Measurements from ENCODE around the gene RARRES2.

The RARRES2 gene

GRCh38 chr7:150361807-150362621, 20.6 kb upstream of the RARRES2 start:
- no peak for DNase-seq (ENCODE audit: low read depth)

GRCh38 chr7:150361402-150361801, 20.0 kb upstream of the RARRES2 start:
- DNase-seq (ENCODE audit: low read depth): no peak

DNA sequence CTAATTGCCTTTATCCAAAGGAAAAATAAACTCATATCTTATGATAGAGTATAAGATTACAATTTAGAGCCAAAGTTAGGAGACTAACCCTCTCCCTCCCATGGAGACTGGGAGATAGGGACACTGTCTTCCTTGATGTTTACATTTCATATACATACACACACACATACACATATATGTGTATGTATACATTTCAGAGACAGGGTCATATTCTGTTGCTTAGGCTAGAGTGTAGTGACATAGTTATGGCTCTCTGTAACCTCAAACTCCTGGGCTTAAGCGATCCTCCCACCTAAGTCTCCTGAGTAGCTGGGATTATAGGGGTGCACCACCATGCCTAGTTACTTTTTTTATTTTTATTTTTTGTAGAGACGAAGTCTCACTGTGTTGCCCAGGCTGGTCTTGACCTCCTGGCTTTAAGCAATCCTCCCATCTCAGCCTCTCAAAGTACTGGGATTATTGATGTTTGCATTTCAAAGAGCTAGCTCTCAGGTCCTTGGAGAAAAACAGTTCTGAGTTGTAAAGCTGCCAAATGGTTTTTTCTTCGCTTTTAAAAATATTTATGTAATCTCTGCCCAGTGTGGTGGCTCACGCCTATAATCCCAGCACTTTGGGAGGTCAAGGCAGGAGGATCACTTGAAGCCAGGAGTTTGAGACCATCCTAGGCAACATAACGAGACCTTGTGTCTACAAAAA, 19.1 kb upstream of the RARRES2 start:
- no peak for DNase-seq (ENCODE audit: low read depth)

DNA sequence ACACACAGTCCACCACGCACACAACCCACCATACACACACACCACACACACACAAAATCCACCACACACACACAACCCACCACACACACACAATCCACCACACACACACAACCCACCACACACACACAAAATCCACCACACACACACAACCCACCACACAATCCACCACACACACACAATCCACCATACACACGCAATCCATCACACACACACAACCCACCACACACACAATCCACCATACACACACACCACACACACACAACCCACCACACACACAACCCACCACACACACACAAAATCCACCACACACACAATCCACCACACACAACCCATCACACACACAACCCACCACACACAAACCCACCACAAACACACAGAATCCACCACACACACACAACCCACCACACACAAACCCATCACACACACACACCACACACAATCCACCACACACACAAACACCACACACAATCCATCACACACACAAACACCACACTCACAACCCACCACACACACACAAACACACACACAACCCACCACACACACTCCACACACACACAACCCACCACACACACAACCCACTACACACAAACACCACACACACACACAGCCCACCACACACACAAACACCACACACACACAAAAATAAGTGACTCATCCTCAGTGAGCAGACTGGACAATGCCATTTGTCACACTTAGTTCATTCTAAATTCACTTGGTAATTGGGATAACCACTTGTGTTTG, 18.4 kb upstream of the RARRES2 start:
- no peak for DNase-seq (ENCODE audit: low read depth)

DNA sequence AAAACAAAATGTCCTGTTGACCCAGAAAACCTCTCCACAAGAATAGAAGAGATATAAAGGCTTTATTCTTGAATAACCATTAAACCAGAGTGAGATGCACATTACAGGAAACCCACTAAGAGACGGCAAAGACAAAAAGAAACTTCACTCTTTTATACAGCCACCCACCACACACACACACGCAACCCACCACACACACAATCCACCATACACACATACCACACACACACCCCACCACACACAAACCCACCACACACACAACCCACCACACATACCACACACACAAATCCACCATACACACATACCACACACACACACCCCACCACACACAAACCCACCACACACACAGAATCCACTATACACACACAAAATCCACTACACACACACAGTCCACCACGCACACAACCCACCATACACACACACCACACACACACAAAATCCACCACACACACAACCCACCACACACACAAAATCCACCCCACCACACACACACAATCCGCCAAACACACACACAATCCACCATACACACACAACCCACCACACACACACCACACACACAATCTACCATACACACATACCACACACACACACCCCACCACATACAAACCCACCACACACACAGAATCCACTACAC, 17.7 kb upstream of the RARRES2 start:
- no peak for DNase-seq (ENCODE audit: low read depth)

GRCh38 chr7:150358433-150358832, 17.0 kb upstream of the RARRES2 start:
- DNase-seq (ENCODE audit: low read depth): no peak

GRCh38 chr7:150357771-150358427, 16.5 kb upstream of the RARRES2 start:
- no peak for DNase-seq (ENCODE audit: low read depth)

DNA sequence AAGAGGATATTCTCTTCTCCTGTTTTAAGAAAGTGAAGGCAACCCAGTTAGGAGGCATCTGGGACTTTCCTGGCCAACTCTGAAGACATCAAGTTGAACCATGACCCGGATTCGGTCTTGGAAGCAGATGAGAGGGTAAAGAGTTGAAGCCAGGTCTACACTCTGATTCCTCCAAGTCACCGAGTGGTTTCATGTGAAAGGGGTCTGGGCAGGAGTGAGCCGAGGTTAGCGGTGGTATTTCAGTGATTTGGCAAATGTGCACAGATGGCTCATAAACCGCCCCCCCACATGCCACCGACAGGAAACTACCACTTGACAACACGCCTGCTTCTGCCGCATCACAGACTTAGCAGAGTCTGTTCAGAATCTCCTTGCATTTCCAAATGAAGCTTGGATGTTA, 15.8 kb upstream of the RARRES2 start:
- DNase-seq (ENCODE audit: low read depth): no peak

DNA sequence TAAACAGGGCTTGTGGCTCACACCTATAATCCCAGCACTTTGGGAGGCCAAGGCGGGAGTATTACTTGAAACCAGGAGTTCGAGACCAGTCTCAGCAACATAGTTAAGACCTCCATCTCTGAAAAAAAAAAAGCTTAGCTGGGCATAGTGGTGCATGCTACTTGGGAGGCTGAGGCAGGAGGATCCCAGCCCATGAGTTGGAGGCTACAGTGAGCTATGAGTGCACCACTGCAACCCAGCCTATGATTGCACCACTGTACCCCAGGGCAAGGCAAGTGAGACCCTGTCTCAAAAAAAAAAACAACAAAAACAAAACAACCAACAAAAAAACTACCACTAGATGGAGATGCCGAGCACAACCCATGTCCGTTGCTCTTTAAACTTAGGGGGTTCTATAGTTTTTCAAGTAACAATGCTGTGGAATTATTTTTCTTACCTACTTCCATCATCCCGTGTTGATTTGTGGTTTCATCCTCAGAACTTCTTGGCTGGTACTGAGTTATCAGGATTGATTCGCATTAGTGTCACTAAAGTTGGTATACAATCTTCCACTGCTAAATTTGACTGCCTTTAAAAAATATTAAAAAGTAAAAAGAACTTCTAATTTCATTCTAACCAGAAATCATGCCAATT, 15.0 kb upstream of the RARRES2 start:
- peak; percentile 24 for DNase-seq (ENCODE audit: low read depth)

GRCh38 chr7:150355666-150356059, 14.2 kb upstream of the RARRES2 start:
- no peak for DNase-seq (ENCODE audit: low read depth)

DNA sequence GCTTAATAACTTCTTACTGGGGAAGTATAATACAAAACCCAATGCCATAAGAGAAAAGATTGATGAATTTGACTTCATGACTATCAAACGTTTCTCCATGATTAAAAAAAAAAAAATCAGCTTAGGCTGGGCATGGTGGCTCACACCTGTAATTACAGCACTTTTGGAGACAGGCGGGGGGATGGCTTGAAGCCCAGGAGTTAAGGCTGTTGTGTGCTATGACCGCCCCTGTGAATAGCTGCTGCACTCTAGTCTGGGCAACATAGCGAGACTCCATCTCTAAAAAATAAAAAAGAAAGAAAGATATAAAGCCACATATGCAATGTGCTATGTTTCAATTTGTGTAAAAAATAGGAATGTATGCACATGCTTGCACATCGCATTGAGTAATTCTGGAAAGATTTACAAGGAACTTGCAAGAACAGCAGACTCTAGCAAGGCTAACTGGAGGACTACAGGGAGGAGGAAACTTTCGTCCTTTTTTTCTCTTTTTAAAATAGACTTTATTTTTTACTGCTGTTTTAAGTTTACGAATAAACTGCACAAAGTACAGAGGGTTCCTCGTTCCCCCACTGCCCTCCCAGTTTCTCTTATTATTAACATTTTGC, 10.3 kb upstream of the RARRES2 start:
- DNase-seq (ENCODE audit: low read depth): peak; percentile 25

GRCh38 chr7:150346922-150347321, 5.5 kb upstream of the RARRES2 start:
- no peak for DNase-seq (ENCODE audit: low read depth)

- no peak for DNase-seq (ENCODE audit: low read depth)
Measured at GRCh38 chr7:150345012-150345411, 3.6 kb upstream of the RARRES2 start.

GRCh38 chr7:150344299-150344698, 2.9 kb upstream of the RARRES2 start:
- no peak for DNase-seq (ENCODE audit: low read depth)

GRCh38 chr7:150343225-150343624, 1.8 kb upstream of the RARRES2 start:
- DNase-seq (ENCODE audit: low read depth): no peak

- DNase-seq (ENCODE audit: low read depth): no peak
Measured at GRCh38 chr7:150342121-150342408, 636 bp upstream of the RARRES2 start.

DNA sequence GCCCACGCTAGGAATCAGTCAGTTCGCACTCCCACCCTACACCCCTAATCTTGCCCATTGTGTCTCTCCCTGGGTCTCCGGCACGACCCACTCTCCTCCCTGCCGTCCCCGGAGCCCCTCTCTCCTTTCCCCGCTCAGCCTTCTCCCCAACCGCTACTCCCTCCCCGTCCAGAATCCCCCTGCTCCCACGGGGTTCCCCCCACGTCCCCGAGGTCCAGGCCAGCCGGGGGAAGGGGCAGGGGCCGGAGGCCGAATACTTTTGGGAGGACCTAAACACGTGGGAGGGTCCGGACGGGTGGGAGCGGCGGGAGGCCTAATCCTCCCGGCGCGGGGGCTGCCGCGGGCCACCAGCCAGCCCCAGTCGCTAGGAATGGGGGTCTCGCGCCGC, 560 bp downstream of the RARRES2 start:
- no peak for DNase-seq (ENCODE audit: low read depth)

GRCh38 chr7:150340024-150340749, 1.2 kb downstream of the RARRES2 start:
- peak; percentile 27 for DNase-seq (ENCODE audit: low read depth)

DNA sequence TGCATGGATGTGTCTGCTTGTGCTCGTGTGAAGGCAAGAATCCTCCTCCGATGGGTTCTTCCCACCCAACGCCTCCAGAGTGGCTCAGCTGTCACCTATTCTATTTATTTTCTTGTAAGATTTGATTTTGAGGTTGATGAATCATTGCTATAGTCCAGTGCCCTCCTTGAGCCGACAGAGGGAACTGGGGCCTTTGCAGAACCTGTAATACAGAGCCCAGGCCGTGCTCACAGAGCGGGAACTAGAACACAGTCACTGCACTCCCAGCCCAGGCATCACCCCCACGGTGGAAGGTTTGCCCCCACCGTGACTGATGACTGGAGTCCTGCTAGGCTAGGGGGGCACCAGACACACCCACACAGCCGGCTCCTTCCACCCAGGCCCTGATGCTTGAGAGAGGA, 2.0 kb downstream of the RARRES2 start:
- DNase-seq (ENCODE audit: low read depth): peak; percentile 24

DNA sequence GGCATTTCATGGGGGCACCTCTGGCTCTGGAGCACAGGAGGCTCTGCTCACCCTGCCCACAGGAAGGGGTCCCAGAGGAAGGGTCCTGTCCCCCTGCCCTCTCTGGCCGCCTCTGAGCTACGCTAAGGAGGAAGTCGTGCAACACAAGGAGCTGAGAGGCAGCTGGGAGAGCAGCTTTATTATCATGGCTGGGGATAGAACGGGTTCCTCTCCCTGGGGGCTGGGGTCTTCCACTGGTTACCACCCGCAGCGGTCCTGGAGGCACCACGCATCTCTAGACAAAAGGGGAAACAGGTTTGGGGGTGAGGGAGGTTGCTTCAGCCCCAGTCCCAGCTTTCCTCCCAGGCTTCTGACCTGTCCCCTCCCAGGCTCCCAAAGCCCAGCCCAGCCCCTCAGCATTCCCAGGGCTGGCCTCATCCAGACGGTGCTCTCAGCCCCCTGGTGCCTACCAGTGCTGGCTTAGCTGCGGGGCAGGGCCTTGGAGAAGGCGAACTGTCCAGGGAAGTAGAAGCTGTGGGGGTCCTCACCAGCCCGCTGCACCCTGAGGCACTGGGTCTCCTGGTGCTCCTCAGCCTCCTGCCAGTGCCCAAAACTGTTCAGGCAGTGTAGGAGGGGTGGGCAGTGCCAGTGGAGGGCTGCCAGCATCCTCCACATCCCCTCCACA, 3.1 kb downstream of the RARRES2 start:
- DNase-seq (ENCODE audit: low read depth): no peak
